H9 (cell line): Measurements from ENCODE around the gene ZNF366. TPM values are rescaled to one million over a fixed set of nuclear protein-coding genes. Genes with fewer than 3 reads are reported as not detected.

Experiments
- DNase-seq: peaks from one replicate; pipeline ENCODE4 v3.0.0-alpha.2; 2017
- H2AFZ ChIP-seq: one replicate; pipeline ENCODE4 v1.6.1; 2013; ENCODE audit warnings: mild to moderate bottlenecking, low read length, control low read depth, moderate library complexity
- H2AK5ac ChIP-seq: 2 replicates; pipeline ENCODE4 v1.6.1; 2013; ENCODE audit warnings: low read length, control low read depth, mixed read lengths; ENCODE audit not compliant: insufficient read length
- H2BK120ac ChIP-seq: one replicate; pipeline ENCODE4 v1.6.1; 2013; ENCODE audit warnings: low read depth, mild to moderate bottlenecking, low read length, control low read depth, inconsistent platforms; ENCODE audit not compliant: poor library complexity, severe bottlenecking
- H2BK12ac ChIP-seq: 2 replicates; pipeline ENCODE4 v1.6.1; 2013; ENCODE audit warnings: low read length, control low read depth, mixed read lengths, low read depth; ENCODE audit not compliant: insufficient read length
- H2BK15ac ChIP-seq: 2 replicates; pipeline ENCODE4 v1.6.1; 2013; ENCODE audit warnings: low read depth, low read length, control low read depth
- H2BK20ac ChIP-seq: one replicate; pipeline ENCODE4 v1.6.1; 2013; ENCODE audit warnings: low read depth, mild to moderate bottlenecking, low read length, control low read depth, inconsistent platforms; ENCODE audit not compliant: poor library complexity, severe bottlenecking
- H2BK5ac ChIP-seq: 2 replicates; pipeline ENCODE4 v1.6.1; 2013; ENCODE audit warnings: low read length, control low read depth, mixed read lengths; ENCODE audit not compliant: insufficient read length
- H3K14ac ChIP-seq: 2 replicates; pipeline ENCODE4 v1.6.1; 2013; ENCODE audit warnings: low read length, control low read depth; ENCODE audit not compliant: insufficient read depth
- H3K18ac ChIP-seq: 2 replicates; pipeline ENCODE4 v1.6.1; 2013; ENCODE audit warnings: low read depth, mild to moderate bottlenecking, mixed read lengths, low read length, control low read depth; ENCODE audit not compliant: insufficient read length
- H3K23ac ChIP-seq: 2 replicates; pipeline ENCODE4 v1.6.1; 2013; ENCODE audit warnings: low read length, control low read depth, mixed read lengths, low read depth; ENCODE audit not compliant: insufficient read length
- H3K23me2 ChIP-seq: 2 replicates; pipeline ENCODE4 v1.6.1; 2013; ENCODE audit warnings: low read depth, mild to moderate bottlenecking, mixed read lengths, low read length, control low read depth; ENCODE audit not compliant: insufficient read length, poor library complexity, severe bottlenecking
- H3K27ac ChIP-seq: 2 replicates; pipeline ENCODE4 v1.5.1; 2013; ENCODE audit warnings: low read length, control low read depth, mixed read lengths, low read depth; ENCODE audit not compliant: insufficient read length
- H3K27me3 ChIP-seq: 2 replicates; pipeline ENCODE4 v1.6.1; 2013; ENCODE audit warnings: low read length, control low read depth, inconsistent platforms; ENCODE audit not compliant: insufficient read depth
- H3K4ac ChIP-seq: 2 replicates; pipeline ENCODE4 v1.6.1; 2013; ENCODE audit warnings: low read depth, mild to moderate bottlenecking, control low read depth, inconsistent platforms, low read length, moderate library complexity
- H3K4me1 ChIP-seq: 2 replicates; pipeline ENCODE4 v1.6.1; 2013; ENCODE audit warnings: low read length, control low read depth, inconsistent platforms; ENCODE audit not compliant: insufficient read depth
- H3K4me2 ChIP-seq: 2 replicates; pipeline ENCODE4 v1.6.1; 2013; ENCODE audit warnings: low read length, control low read depth, mixed read lengths; ENCODE audit not compliant: insufficient read length, insufficient read depth
- H3K56ac ChIP-seq: 2 replicates; pipeline ENCODE4 v1.6.1; 2013; ENCODE audit warnings: low read depth, mild to moderate bottlenecking, mixed read lengths, low read length, control low read depth; ENCODE audit not compliant: insufficient read length
- H3K79me1 ChIP-seq: 2 replicates; pipeline ENCODE4 v1.6.1; 2013; ENCODE audit warnings: low read depth, mild to moderate bottlenecking, moderate library complexity, low read length, control low read depth, inconsistent platforms; ENCODE audit not compliant: insufficient read depth, poor library complexity, severe bottlenecking
- H3K79me2 ChIP-seq: 2 replicates; pipeline ENCODE4 v1.6.1; 2013; ENCODE audit warnings: low read length, control low read depth, inconsistent platforms; ENCODE audit not compliant: insufficient read depth
- H3K9ac ChIP-seq: 2 replicates; pipeline ENCODE4 v1.6.1; 2013; ENCODE audit warnings: low read length, control low read depth, mixed read lengths; ENCODE audit not compliant: insufficient read length; ENCODE audit errors: extremely low read depth
- H3K9me3 ChIP-seq: one replicate; pipeline ENCODE4 v1.6.1; 2013; ENCODE audit warnings: low read depth, low read length, inconsistent platforms; ENCODE audit not compliant: control insufficient read depth
- H3T11ph ChIP-seq: one replicate; pipeline ENCODE4 v1.6.1; 2013; ENCODE audit warnings: mild to moderate bottlenecking, low read length, control low read depth, inconsistent platforms
- H4K20me1 ChIP-seq: one replicate; pipeline ENCODE4 v1.6.1; 2013; ENCODE audit not compliant: control insufficient read depth, insufficient read length, insufficient read depth
- H4K5ac ChIP-seq: 2 replicates; pipeline ENCODE4 v1.6.1; 2013; ENCODE audit warnings: low read depth, mild to moderate bottlenecking, mixed read lengths, low read length, control low read depth; ENCODE audit not compliant: insufficient read length
- H4K8ac ChIP-seq: replicated peaks from 2 replicates; pipeline ENCODE4 v1.6.1; 2013; ENCODE audit warnings: low read length, control low read depth, mixed read lengths, low read depth; ENCODE audit not compliant: insufficient read length
- H4K91ac ChIP-seq: 2 replicates; pipeline ENCODE4 v1.6.1; 2013; ENCODE audit warnings: low read depth, mild to moderate bottlenecking, moderate library complexity, mixed read lengths, low read length, control low read depth; ENCODE audit not compliant: insufficient read length
- H3K27ac Mint-ChIP-seq, 3 experiments: 2 replicates in 2 of 3; 3 replicates in 1 of 3; pipeline ENCODE4 v1.8.0; 2020 to 2021; ENCODE audit warnings: mixed read lengths in 3 of 3, mild to moderate bottlenecking in 1 of 3, moderate library complexity in 1 of 3
- H3K27me3 Mint-ChIP-seq: 2 replicates; pipeline ENCODE4 v1.8.0; 2021; ENCODE audit warnings: low read depth, mild to moderate bottlenecking, moderate library complexity, mixed read lengths
- H3K36me3 Mint-ChIP-seq, 3 experiments: 2 replicates in 2 of 3; 3 replicates in 1 of 3; pipeline ENCODE4 v1.8.0; 2020 to 2021; ENCODE audit warnings: low read depth in 3 of 3, mixed read lengths in 3 of 3; ENCODE audit not compliant: insufficient read depth in 1 of 3
- H3K4me1 Mint-ChIP-seq, 2 experiments: 2 replicates each; pipeline ENCODE4 v1.8.0; 2020; ENCODE audit warnings: mixed read lengths in 2 of 2
- H3K4me3 Mint-ChIP-seq, 2 experiments: 2 replicates in 1 of 2; 3 replicates in 1 of 2; pipeline ENCODE4 v1.8.0; 2020 to 2021; ENCODE audit warnings: mild to moderate bottlenecking in 2 of 2, mixed read lengths in 2 of 2, moderate library complexity in 1 of 2
- H3K9me3 Mint-ChIP-seq, 2 experiments: 2 replicates in 1 of 2; 3 replicates in 1 of 2; pipeline ENCODE4 v1.8.0; 2020; ENCODE audit warnings: mild to moderate bottlenecking in 2 of 2, mixed read lengths in 2 of 2, moderate library complexity in 1 of 2
- CTCF ChIP-seq: fragments of 200-600 bp; sonication (generic); conservative IDR thresholded peaks from 3 replicates; pipeline ENCODE4 v1.8.0; 2021; ENCODE audit warnings: antibody characterized with exemption, mild to moderate bottlenecking
- WGBS: extraction: QIAGEN DNeasy Blood & Tissue Kit; methylation state at CpG from one replicate; pipeline ENCODE4 v1.1.7; 2013; ENCODE audit warnings: missing lambda C conversion rate, low lambda C conversion rate, mixed read lengths; ENCODE audit not compliant: insufficient read length; ENCODE audit errors: extremely low coverage; 5-methylcytosine and 5-hydroxymethylcytosine counted together
- total RNA-seq: library from RNA; stranded (reverse); gene quantifications from 2 replicates; pipeline ENCODE4 v1.2.1, GENCODE V29; 2021

ZNF366 gene
- total RNA-seq, 1 experiment from 2014 or later, result not detected

- Mint-ChIP-seq H3K36me3 (no peaks in the 10 kb centered on the region), H3K4me3 (no peak overlapping the region), H3K4me1 (peaks cover 9 to 12% of the 10 kb centered on the region in 2 experiments), H3K9me3 (no peaks in the 10 kb centered on the region), H3K27ac (no peak overlapping the region), H3K27me3 (peaks cover 3% of the 10 kb centered on the region)
- no peak overlapping the region for H3K14ac ChIP-seq
- no peak for DNase-seq
- H4K91ac ChIP-seq, result no peak overlapping the region
- no peak overlapping the region for H3K18ac ChIP-seq
- no peak overlapping the region for H3K9ac ChIP-seq
- TF ChIP-seq CTCF, result no peak
- no peak overlapping the region for H2BK120ac ChIP-seq
- no peaks in the 10 kb centered on the region for H3K9me3 ChIP-seq
- WGBS, result no CpG with 5 or more reads among the region's 9 CpGs
- H3K79me2 ChIP-seq, result no peaks in the 10 kb centered on the region
- no peak overlapping the region for H3K56ac ChIP-seq
- H3K4me1 ChIP-seq, result 0 out of 2 replicates have a peak, but pooled peaks cover 2% of the 10 kb centered on the region
- no peak overlapping the region for H2BK12ac ChIP-seq
- no peaks in the 10 kb centered on the region for H3K23me2 ChIP-seq
- H4K8ac ChIP-seq, result no peak overlapping the region
- no peak overlapping the region for H3K27ac ChIP-seq
- H2AK5ac ChIP-seq, result no peak overlapping the region
- no peaks in the 10 kb centered on the region for H4K20me1 ChIP-seq
- H2AFZ ChIP-seq, result no peak overlapping the region
- H2BK15ac ChIP-seq, result no peak overlapping the region
- no peak overlapping the region for H3T11ph ChIP-seq
- H2BK20ac ChIP-seq, result no peak overlapping the region
- H3K27me3 ChIP-seq, result no peaks in the 10 kb centered on the region
- H3K79me1 ChIP-seq, result no peaks in the 10 kb centered on the region
- H3K23ac ChIP-seq, result no peak overlapping the region
- H2BK5ac ChIP-seq, result no peak overlapping the region
- no peak overlapping the region for H4K5ac ChIP-seq
- no peak overlapping the region for H3K4ac ChIP-seq
- no peak overlapping the region for H3K4me2 ChIP-seq
Observed at GRCh38 chr5:72455476-72455875, 51.7 kb downstream of the ZNF366 start.
